GM21367 (cell line): ENCODE results near the gene EPHB1.

Experiments used
- ATAC-seq: cut with Tn5 transposase; IDR thresholded peaks from one replicate; pipeline ENCODE4 v1.9.1; 2021; ENCODE audit not compliant: unreplicated experiment

The EPHB1 gene

GRCh38 chr3:135147657-135148056, 352.6 kb downstream of the EPHB1 start:
- ATAC-seq, result no peak

DNA sequence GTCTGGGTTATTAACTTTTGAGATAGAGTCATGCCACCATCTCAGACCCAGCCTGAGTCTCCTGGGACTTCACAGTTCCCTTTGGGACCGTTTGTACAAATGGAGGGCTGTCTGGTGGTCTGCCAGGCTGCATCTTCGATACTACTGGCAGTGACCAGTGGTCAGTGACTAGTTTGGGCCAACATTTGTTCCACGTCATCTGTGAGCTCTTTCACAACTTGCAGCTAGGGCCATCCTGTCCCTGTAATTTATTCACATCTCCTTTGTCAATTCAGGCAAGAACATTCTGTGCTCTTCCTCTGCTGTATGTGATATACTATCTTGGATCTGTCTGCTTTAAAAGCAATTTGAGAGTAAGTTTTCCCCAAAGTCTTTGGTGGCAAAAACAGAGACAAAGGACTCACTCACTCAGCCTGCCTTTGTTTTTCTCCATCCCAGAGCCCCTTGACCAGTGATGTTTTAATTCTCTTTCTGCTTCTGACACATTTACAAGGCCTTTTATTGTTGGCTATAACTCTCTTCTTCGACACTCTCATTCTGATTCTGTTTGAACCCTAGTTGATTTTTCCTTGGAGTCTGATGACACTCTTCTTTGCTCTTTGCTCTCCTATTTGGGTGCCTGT, 353.4 kb downstream of the EPHB1 start:
- no peak for ATAC-seq

DNA sequence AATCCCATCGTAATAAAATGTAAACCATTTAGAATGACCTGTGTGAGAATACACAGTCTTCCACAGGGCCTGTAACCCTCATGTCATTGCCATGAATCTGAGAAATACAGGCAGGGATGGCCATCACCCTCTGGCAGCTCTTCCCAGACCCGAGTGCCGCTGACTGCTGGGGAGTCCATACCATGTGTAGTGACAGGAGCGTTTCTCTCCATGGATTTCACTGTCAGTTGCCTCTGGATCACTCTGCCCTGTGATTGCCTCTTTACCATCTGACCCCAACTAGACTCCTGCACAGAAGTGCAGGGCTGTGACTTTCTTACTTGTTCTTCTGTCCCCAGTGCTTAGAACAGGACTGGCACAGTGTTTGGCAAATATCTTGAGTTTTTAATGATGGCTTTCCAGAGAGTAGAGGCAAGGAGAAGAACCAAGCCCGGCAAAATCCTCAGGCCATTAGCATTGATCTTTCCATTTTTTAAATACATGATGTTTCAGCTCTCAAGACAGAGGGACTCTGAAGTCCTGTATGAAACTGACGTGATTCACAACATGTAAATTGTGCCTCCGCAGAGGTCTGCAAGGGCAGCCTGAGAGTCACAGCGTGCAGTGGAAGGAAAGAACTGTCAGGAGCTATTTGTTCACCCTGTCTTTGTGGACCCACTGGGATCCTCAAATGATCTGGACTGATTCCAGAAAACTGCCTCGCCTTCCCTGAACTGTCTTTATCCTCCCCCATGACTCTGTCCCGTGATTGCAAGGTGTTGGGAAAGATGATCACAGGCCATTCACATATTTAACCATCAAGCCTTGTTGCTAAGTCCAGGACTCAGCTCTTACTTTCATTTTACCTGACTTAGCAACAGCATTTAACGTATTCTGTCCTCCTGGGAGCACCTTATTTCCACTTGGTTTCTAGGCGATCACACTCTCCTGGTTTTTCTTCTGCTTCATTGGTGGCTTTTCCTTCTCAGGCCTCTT, 354.9 kb downstream of the EPHB1 start:
- no peak for ATAC-seq

DNA sequence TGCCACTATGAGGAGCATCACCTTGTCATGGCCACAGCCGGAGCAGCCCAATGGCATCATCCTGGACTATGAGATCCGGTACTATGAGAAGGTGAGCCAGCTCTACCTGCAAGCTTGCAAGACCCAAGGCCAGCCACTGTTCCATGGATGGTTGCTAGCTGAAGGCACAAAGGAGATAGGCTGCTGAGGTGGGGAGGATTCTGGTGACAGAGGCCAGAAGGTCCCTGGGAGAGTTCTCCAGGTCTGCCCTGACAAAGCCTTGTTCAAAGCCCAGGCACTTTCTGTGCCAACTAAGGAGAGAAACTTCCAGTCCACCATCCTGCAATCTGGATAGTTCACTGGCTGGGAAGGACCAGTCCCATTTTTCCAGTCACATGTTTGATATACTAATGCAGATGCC, 359.1 kb downstream of the EPHB1 start:
- no peak for ATAC-seq

DNA sequence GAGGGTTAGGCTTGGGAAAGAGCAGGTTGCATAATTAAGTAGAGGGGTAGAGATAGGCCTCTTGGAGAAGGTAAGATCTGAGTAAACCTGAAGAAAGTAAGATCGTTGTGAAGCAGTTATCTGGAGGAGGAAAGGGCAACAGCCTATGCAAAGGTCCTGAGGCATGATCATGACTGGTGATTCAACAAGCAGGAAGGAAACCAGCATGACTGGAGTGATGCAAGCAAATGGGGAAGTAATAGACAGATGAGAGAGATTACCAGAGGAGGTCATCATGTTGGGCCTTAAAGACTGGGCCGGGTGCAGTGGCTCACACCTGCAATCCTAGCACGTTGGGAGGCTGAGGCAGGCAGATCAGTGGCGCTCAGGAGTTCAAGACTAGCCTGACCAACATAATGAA, 360.2 kb downstream of the EPHB1 start:
- ATAC-seq, result no peak

- no peak for ATAC-seq
Measured at GRCh38 chr3:135155791-135156190, 360.7 kb downstream of the EPHB1 start.

DNA sequence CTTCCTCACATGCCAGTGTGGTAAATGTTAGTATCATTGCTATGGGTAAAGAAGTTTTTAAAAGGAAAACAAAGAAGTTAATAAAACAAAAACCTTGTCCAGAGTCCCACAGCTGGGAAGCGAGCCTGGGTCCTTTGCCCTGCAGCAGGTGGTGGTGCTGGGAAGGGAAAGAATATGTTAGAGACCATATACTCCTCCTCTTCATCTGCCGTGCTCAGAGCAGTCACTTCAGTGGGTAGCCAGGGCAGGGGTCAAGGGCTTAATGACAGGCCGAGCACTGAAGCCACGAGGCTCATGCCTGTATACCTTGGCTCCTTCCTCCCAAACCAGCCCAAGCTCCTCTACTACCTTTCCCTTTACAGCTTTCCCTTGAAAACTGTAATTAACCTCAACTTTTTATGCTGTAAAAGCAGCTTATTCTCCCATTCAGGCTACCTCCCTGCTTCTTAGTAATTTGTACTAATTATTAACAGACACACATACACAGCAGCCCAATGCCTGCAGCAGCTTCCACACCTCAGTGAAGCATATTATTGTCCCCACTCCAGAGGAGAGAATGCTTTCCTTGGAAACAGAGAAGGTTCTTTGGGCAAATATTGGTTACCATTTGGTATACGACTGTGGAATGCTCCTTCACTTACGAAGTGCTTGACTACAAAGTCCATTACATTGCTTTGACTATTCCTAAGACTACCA, 362.1 kb downstream of the EPHB1 start:
- ATAC-seq, result no peak

DNA sequence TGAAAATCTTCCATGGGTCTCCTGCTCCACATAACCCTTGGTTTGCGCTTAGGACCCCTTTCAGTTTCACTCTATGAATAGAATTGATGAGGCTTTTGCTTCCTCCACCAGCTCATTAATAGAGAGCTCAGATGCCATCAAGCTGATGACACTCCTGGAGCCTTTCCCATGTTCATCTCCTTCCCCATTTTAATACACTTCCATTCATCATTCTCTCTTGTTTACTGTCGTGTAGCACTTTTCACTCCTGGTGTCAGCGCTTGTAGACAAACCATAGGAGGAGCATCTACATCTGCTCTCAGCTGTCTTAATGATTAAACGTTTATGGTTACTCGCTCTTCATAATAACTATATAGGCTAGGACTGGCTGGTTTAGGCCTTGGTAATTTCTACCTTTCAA, 363.5 kb downstream of the EPHB1 start:
- ATAC-seq, result no peak

DNA sequence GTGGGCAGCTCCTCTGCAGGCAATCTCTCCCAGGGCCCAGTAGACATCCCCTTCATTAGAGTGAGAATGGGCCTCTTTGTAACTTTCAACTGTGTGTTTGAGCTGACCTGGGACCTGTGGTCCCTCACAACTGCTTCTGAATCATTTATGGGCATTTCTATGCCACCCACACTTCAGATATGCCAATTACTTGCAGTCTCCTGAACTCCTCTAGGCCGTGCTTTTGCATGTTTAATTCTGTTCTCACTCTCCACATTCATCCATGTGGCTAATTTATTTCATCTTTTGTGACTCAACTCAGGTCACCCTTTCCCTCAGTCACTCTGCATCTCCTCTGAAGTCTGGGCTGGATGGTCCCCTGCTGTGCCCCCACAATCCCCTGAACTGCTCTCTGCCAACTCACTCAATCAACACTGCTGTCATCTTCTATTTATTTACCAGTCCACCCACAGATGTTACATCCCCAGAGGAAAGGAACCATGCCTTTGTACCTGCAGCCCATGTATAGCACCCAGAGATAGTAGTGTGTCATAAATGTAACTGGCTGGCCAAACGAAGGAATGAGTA, 364.7 kb downstream of the EPHB1 start:
- ATAC-seq, result no peak

GRCh38 chr3:135161425-135161824, 366.4 kb downstream of the EPHB1 start:
- ATAC-seq, result no peak

DNA sequence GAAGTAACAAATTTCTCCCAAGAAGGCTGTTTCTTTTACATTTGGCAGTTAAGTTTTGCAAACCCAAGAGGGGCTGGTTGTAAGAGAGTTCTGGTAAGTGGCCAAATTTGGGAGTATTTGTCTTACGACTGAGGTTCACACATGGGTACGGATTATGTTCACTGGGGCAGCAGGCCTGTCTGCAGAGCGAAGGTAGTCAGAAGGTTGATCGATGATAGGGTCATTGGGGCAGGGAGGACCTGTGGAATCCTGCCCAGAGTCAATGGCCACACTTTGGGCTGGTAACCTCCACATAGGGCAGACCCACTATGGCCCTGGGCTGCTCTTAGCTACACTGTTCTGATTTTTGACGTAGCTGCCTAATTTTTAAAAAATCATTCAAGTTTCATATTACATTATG, 368.6 kb downstream of the EPHB1 start:
- no peak for ATAC-seq

DNA sequence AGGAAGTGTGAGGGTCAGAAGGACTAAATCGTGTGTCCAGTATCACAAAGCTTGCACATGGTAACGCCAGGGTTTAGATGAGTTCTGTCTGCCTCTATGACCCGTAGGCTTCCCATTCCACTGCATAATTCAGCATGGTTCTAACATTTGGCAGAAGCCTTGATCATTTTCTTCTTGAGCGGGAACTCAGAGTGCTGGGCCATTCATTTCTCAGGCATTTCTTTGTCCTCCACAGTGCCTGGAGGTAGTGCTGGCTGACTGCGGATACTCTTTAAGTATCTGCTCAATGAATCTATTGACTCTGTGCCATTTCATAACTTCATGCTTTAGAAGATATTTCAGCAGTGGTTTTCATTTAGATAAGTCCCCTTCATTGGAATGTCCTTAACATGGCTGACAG, 370.2 kb downstream of the EPHB1 start:
- ATAC-seq, result no peak

DNA sequence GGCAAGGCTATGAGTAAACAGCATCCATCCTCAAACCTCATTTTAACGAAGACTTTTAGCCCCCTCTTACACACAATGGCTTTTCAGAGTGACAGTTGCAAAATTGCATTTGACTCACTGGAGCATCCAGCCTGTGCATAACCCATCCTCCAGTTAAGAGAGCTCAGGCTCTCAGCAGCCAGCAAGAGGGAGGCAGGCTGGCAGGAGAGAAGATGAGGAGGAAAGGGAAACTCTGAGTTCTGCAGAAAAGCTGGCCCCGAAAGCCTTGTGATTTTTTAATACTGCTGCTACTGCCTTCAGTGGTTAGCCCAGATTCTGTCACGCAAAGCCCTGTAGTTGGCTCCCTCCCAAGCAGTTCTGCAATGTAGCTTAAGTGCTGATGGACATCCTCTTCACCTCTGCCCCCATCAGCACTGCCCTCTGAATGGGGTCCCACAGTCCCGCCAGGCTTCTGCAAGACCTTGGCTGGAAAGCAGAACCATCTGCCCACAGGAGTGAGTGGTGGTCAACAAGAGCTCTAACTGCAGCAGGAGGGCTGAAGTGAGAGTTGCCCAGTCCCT, 371.3 kb downstream of the EPHB1 start:
- ATAC-seq, result no peak

- no peak for ATAC-seq
Measured at GRCh38 chr3:135168822-135169221, 373.8 kb downstream of the EPHB1 start.

- ATAC-seq, result no peak
Measured at GRCh38 chr3:135169651-135170050, 374.6 kb downstream of the EPHB1 start.

GRCh38 chr3:135170732-135171131, 375.7 kb downstream of the EPHB1 start:
- ATAC-seq, result no peak

GRCh38 chr3:135172191-135172869, 377.3 kb downstream of the EPHB1 start:
- no peak for ATAC-seq

DNA sequence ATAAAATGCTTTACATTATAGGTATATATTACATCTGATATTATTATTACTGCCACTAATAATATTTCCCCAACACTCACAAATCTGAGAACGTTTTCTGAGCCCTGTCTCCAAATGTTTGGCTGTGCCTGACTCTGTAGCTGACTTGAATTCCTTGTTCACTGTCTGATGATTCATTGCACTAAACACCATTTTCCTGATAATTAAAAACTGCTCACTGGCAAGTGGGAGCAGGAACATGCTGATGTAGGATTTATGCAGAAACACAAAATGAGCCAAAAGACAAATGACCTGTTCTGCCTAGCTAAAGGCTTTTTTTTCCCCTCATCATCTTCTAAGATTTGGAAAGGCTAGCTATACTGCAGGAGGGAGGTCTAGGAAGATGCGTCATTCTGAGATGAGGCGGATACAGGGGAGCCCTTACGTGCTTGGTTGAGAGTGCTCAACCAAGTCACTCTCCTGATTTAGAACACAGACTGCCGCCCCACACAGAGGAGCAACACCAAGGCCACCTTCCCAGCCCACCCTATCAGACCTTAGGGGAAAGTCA, 380.7 kb downstream of the EPHB1 start:
- no peak for ATAC-seq

GRCh38 chr3:135176881-135177280, 381.8 kb downstream of the EPHB1 start:
- ATAC-seq, result no peak

DNA sequence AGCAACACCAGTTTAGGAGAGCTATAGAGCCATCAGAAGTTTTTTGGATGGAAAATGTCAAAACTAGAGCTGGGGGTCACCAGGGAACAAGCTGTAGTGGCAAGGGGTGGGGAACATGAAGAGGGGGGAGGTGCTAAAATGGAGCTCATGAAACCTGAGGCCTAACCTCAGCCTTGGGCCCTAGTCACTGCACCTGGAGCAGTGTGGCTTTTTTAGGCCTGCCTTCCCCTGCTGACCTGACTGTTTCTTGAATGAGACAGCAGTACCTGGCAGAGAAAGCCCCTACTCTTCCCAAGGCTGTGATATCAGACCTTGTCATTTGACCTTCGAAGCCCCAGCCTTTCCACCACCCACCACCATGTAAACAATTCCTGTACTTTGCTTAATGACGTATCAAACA, 383.5 kb downstream of the EPHB1 start:
- ATAC-seq, result no peak
